GM21515 (cell line): ENCODE measurements around the gene GALT.
A peak's percentile ranks its signal among the peaks of the same experiment; 100 is the strongest.

Experiments used
- ATAC-seq: cut with Tn5 transposase; IDR thresholded peaks from one replicate; pipeline ENCODE4 v1.9.1; 2021; ENCODE audit not compliant: unreplicated experiment

Gene GALT

GRCh38 chr9:34651876-34652601, 5.6 kb downstream of the GALT start, which contains the start of gene IL11RA:
Gene IL11RA, plus strand, starts transcription at chr9:34652185. Its CDS starts 3,033 bp downstream, at chr9:34655218.
- no peak for ATAC-seq

GRCh38 chr9:34652602-34653000, 6.1 kb downstream of the GALT start:
- ATAC-seq, result no peak

- no peak for ATAC-seq
These were observed 6.9 kb downstream of the GALT start for GRCh38 chr9:34653151-34654072.

- no peak for ATAC-seq
These were observed 8.0 kb downstream of the GALT start for GRCh38 chr9:34654323-34655051.

GRCh38 chr9:34655394-34655793, 8.9 kb downstream of the GALT start:
- ATAC-seq, result no peak

- ATAC-seq, result no peak
These were observed 10.5 kb downstream of the GALT start for GRCh38 chr9:34656992-34657391.

- no peak for ATAC-seq
These were observed 12.0 kb downstream of the GALT start for GRCh38 chr9:34658461-34658860.

- ATAC-seq, result no peak
These were observed 13.2 kb downstream of the GALT start for GRCh38 chr9:34659592-34660253.

GRCh38 chr9:34662526-34663302, 16.2 kb downstream of the GALT start, which contains the start of gene CCL27:
Gene CCL27, minus strand, starts transcription at chr9:34662657. Its CDS starts 24 bp downstream, at chr9:34662633.
- ATAC-seq, result no peak

GRCh38 chr9:34663303-34663605, 16.8 kb downstream of the GALT start:
- no peak for ATAC-seq

- ATAC-seq, result peak; percentile 52
These were observed 18.0 kb downstream of the GALT start for GRCh38 chr9:34664281-34665066.

- ATAC-seq, result peak; percentile 20
These were observed 18.5 kb downstream of the GALT start for GRCh38 chr9:34665067-34665380.

GRCh38 chr9:34665381-34666250, 19.1 kb downstream of the GALT start:
- ATAC-seq, result peak; percentile 59

- no peak for ATAC-seq
These were observed 23.5 kb downstream of the GALT start for GRCh38 chr9:34669809-34670562.

- ATAC-seq, result no peak
These were observed 24.8 kb downstream of the GALT start for GRCh38 chr9:34671307-34671706.

- ATAC-seq, result no peak
These were observed 28.0 kb downstream of the GALT start for GRCh38 chr9:34674440-34674839.

- ATAC-seq, result no peak
These were observed 28.7 kb downstream of the GALT start for GRCh38 chr9:34675048-34675714.
